Endothelial cell of umbilical vein (primary cell): Measurements from ENCODE around the gene OR2B2. TPM values are rescaled to one million over a fixed set of nuclear protein-coding genes. Genes with fewer than 3 reads are reported as not detected.

ENCODE experiments used
- BruUV-seq: library from RNA; stranded (reverse); fragments of 400-500 nt; replicated peaks from 2 replicates; lab custom pipeline; 2021; lab: Mats Ljungman, UMichigan
- CTCF ChIA-PET: fragments of 300-600, 350-600 bp; sonication (Branson Sonifier 250); formaldehyde crosslinking; loops from one replicate; lab custom pipeline; 2021; ENCODE audit warnings: antibody characterized with exemption, inconsistent platforms; lab: Charles Lee
- POLR2A ChIA-PET: fragments of 300-600, 350-600 bp; sonication (Branson Sonifier 250); formaldehyde crosslinking; loops from one replicate; lab custom pipeline; 2021; ENCODE audit warnings: antibody characterized with exemption, inconsistent platforms; lab: Charles Lee
- DNase-seq: peaks from one replicate; pipeline ENCODE4 v3.0.0-alpha.2; 2011; ENCODE audit warnings: low read depth, low spot score
- FAIRE-seq: peaks from 2 replicates; lab custom pipeline; 2011; peaks lifted over from hg19 to GRCh38; lab: Jason Lieb, UNC
- H2AFZ ChIP-seq: 2 replicates; pipeline ENCODE4 v1.6.0; 2012; ENCODE audit warnings: low read depth, low read length, control low read depth, inconsistent platforms
- H3K27ac ChIP-seq: 2 replicates; pipeline ENCODE4 v1.5.1; 2011; ENCODE audit warnings: low read depth, mild to moderate bottlenecking, control low read depth, low read length, moderate library complexity; ENCODE audit not compliant: insufficient read depth
- H3K27me3 ChIP-seq, 2 experiments: 2 replicates each; pipeline versions ENCODE4 v1.6.0 to v1.6.1; 2011; ENCODE audit warnings: low read length in 2 of 2, mixed read lengths in 1 of 2; ENCODE audit not compliant: control insufficient read depth in 2 of 2, insufficient read depth in 2 of 2
- H3K36me3 ChIP-seq, 2 experiments: 2 replicates in 1 of 2; 3 replicates in 1 of 2; pipeline ENCODE4 v1.5.1; 2011; ENCODE audit warnings: low read length in 2 of 2, mild to moderate bottlenecking in 1 of 2, moderate library complexity in 1 of 2; ENCODE audit not compliant: control insufficient read depth in 2 of 2, insufficient read depth in 2 of 2; ENCODE audit errors: extremely low read depth in 1 of 2
- H3K4me1 ChIP-seq: 3 replicates; pipeline ENCODE4 v1.5.1; 2011; ENCODE audit warnings: mild to moderate bottlenecking, low read length; ENCODE audit not compliant: control insufficient read depth, insufficient read depth; ENCODE audit errors: extremely low read depth
- H3K4me2 ChIP-seq: 2 replicates; pipeline ENCODE4 v1.6.1; 2011; ENCODE audit warnings: low read length, control low read depth, mixed read lengths; ENCODE audit not compliant: insufficient read depth
- H3K4me3 ChIP-seq, 3 experiments: fragments of 200-600 bp in 1 of 3; sonication (generic), shearing (Covaris generic) in 1 of 3; replicated peaks in 1 of 3; 2 replicates each; pipeline ENCODE4 v1.5.1; 2011 to 2016; ENCODE audit warnings: control low read depth in 3 of 3, low read length in 3 of 3, mild to moderate bottlenecking in 2 of 3, inconsistent platforms in 1 of 3, low read depth in 1 of 3, moderate library complexity in 1 of 3; ENCODE audit not compliant: insufficient read depth in 1 of 3
- H3K79me2 ChIP-seq: 2 replicates; pipeline ENCODE4 v1.6.0; 2012; ENCODE audit warnings: low read length, inconsistent platforms; ENCODE audit not compliant: control insufficient read depth, insufficient read depth
- H3K9ac ChIP-seq: replicated peaks from 2 replicates; pipeline ENCODE3; 2011; ENCODE audit warnings: low read length, control low read depth; ENCODE audit not compliant: insufficient read depth; ENCODE audit errors: extremely low read depth
- H3K9me1 ChIP-seq: replicated peaks from 3 replicates; pipeline ENCODE4 v1.6.0; 2011; ENCODE audit warnings: mild to moderate bottlenecking, low read length; ENCODE audit not compliant: control insufficient read depth, insufficient read depth; ENCODE audit errors: extremely low read depth
- H3K9me3 ChIP-seq: replicated peaks from 2 replicates; pipeline ENCODE4 v1.5.1; 2012; ENCODE audit warnings: low read length, inconsistent platforms; ENCODE audit not compliant: control insufficient read depth, insufficient read depth
- H4K20me1 ChIP-seq: replicated peaks from 2 replicates; pipeline ENCODE3; 2011; ENCODE audit warnings: mild to moderate bottlenecking, low read length; ENCODE audit not compliant: control insufficient read depth, insufficient read depth; ENCODE audit errors: extremely low read depth
- EZH2 ChIP-seq: IDR thresholded peaks from 2 replicates; pipeline ENCODE4 v1.6.1; 2012; ENCODE audit warnings: borderline replicate concordance, low read depth, mild to moderate bottlenecking, moderate library complexity, low read length, inconsistent platforms; ENCODE audit not compliant: severe bottlenecking
- FOS ChIP-seq: IDR thresholded peaks from 2 replicates; pipeline ENCODE4 v1.6.1; 2011; ENCODE audit warnings: mild to moderate bottlenecking, low read length, moderate library complexity, borderline replicate concordance; ENCODE audit not compliant: insufficient read depth
- GATA2 ChIP-seq: IDR thresholded peaks from 2 replicates; pipeline ENCODE4 v1.7.0; 2011; ENCODE audit warnings: low read depth, mild to moderate bottlenecking, moderate library complexity, mixed read lengths, low read length; ENCODE audit not compliant: insufficient read length, insufficient read depth
- JUN ChIP-seq: IDR thresholded peaks from 2 replicates; pipeline ENCODE4 v1.6.1; 2011; ENCODE audit warnings: borderline replicate concordance, low read depth; ENCODE audit not compliant: insufficient read length, insufficient read depth
- MYC ChIP-seq: IDR thresholded peaks from one replicate; pipeline ENCODE4 v1.6.1; 2011; ENCODE audit warnings: mild to moderate bottlenecking, low read depth, low read length
- POLR2A ChIP-seq: IDR thresholded peaks from 2 replicates; pipeline ENCODE4 v1.6.1; 2012; ENCODE audit warnings: low read depth, mild to moderate bottlenecking, control low read depth, low read length
- POLR2AphosphoS5 ChIP-seq: IDR thresholded peaks from 2 replicates; pipeline ENCODE4 v1.6.1; 2012; ENCODE audit warnings: low read depth, mild to moderate bottlenecking, control low read depth, low read length, moderate library complexity; ENCODE audit not compliant: insufficient read depth
- dilution Hi-C: fragments of 300-500 bp; cut with MboI; formaldehyde crosslinking; loops from one replicate; pipeline ENCODE4 v1.15.0; 2019; ENCODE audit warnings: low sequenced_read_pairs; ENCODE audit not compliant: extremely low pct_ligation_motif_present
- intact Hi-C: fragments of 100-400 bp; cut with micrococcal nuclease; formaldehyde crosslinking; loops from one replicate; pipeline ENCODE4 v1.10.0; 2022
- polyA plus RNA-seq, 4 experiments: library from polyadenylated mRNA; depleted of rRNA in 3 of 4; stranded (reverse) in 3 of 4; unstranded in 1 of 4; fragments of >200 nt; gene quantifications; 2 replicates each; pipeline versions ENCODE4 v1.2.1 to v1.2.3, GENCODE V29; 2011 to 2012; ENCODE audit warnings: missing spikeins in 1 of 4
- total RNA-seq: library from RNA; stranded (reverse); gene quantifications from 2 replicates; pipeline ENCODE4 v1.2.3, GENCODE V29; 2021
- TF ChIP-seq, protein P1 (sequence below), 2 donors: IDR thresholded peaks; 1 replicate in 1 of 2; 2 replicates in 1 of 2; pipeline ENCODE4 v1.5.1; 2011; ENCODE audit warnings: low read length in 2 of 2, mild to moderate bottlenecking in 2 of 2, moderate library complexity in 2 of 2, control low read depth in 1 of 2, inconsistent platforms in 1 of 2, low read depth in 1 of 2; ENCODE audit not compliant: insufficient read depth in 1 of 2; ENCODE audit errors: extremely low read depth in 1 of 2
- TF ChIP-seq, protein P2 (sequence below): IDR thresholded peaks from 2 replicates; pipeline ENCODE4 v1.6.1; 2011; ENCODE audit not compliant: insufficient read depth, insufficient read length

OR2B2 gene
- total and polyA plus RNA-seq, 2 donors (not counting 3 experiments of a cell fraction or from before 2014, with no cell fraction given), result not detected

DNA sequence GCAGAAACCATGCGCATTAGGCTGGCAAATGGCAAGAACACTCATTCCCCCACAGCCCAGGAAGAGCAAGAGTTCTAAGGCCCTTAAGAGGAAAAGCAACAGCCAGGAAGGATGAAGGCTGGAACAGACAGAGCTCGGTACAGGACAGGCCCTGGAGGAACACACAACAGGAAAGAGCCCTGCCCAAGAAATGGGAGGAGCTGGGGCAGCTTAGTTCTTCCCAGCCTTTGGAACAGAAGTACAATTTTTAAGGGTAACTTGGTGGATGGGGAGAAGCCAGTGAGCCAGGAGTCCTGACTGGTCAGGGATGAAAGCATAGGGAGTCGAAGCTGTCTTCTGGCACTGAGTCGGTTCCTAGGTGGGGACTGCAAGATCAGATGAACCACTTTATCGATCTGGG lies 32.4 kb downstream of the OR2B2 start:
- CTCF ChIA-PET, result interaction anchor here (0.9 to 1.1 kb wide), 2 partner anchors 10 to 14 kb away, joined by 3 to 4 read pairs; a partner anchor contains a TSS

More for the DNA sequence above, 32.4 kb downstream of the OR2B2 start:
- H3K4me1 ChIP-seq, result no peaks in the 10 kb centered on the region
- dilution Hi-C loops, result no loop called here
- intact Hi-C loops, result no loop called here
- no TSS peak for BruUV-seq
- DNase-seq (no peak), FAIRE-seq (peak; percentile 52)
- H3K36me3 ChIP-seq, result no peaks in the 10 kb centered on the region
- H3K79me2 ChIP-seq, result no peaks in the 10 kb centered on the region
- no peaks in the 10 kb centered on the region for H3K9me1 ChIP-seq
- no peak overlapping the region for H3K27ac ChIP-seq
- peak overlapping the region; percentile 41 for H2AFZ ChIP-seq
- H3K4me3 ChIP-seq, result no peak overlapping the region
- no peaks in the 10 kb centered on the region for H3K27me3 ChIP-seq
- POLR2A ChIA-PET, result no interaction called here
- no peak overlapping the region for H3K9ac ChIP-seq
- no peaks in the 10 kb centered on the region for H3K9me3 ChIP-seq
- TF ChIP-seq POLR2A, result no peak
- TF ChIP-seq JUN, result no peak
- no peak for TF ChIP-seq GATA2
- TF ChIP-seq MYC, result no peak
- no peak for TF ChIP-seq EZH2
- TF ChIP-seq, protein P1, sequence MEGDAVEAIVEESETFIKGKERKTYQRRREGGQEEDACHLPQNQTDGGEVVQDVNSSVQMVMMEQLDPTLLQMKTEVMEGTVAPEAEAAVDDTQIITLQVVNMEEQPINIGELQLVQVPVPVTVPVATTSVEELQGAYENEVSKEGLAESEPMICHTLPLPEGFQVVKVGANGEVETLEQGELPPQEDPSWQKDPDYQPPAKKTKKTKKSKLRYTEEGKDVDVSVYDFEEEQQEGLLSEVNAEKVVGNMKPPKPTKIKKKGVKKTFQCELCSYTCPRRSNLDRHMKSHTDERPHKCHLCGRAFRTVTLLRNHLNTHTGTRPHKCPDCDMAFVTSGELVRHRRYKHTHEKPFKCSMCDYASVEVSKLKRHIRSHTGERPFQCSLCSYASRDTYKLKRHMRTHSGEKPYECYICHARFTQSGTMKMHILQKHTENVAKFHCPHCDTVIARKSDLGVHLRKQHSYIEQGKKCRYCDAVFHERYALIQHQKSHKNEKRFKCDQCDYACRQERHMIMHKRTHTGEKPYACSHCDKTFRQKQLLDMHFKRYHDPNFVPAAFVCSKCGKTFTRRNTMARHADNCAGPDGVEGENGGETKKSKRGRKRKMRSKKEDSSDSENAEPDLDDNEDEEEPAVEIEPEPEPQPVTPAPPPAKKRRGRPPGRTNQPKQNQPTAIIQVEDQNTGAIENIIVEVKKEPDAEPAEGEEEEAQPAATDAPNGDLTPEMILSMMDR (IDR thresholded peaks at IDR 0.05; ENCODE audit: extremely low read depth in 1 of 2, insufficient read depth in 1 of 2, low read depth in 1 of 2, low read length in 2 of 2), result no peak
- TF ChIP-seq, protein P2, sequence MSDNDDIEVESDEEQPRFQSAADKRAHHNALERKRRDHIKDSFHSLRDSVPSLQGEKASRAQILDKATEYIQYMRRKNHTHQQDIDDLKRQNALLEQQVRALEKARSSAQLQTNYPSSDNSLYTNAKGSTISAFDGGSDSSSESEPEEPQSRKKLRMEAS, result no peak
- no peak for TF ChIP-seq FOS
- no peak for TF ChIP-seq POLR2AphosphoS5
- H3K4me2 ChIP-seq, result no peak overlapping the region
- no peaks in the 10 kb centered on the region for H4K20me1 ChIP-seq
